Endothelial cell of hepatic sinusoid (primary cell): Measurements from ENCODE around the gene GIPC3.
"Not testable (repeated sequence)": the region's sequence is repeated elsewhere in the genome, so short reads cannot be mapped to it uniquely, and the experiment has no call there.

Experiments used
- in situ Hi-C: cut with HindIII; loops from 2 replicates; pipeline ENCODE4 v1.10.0; 2017; ENCODE audit warnings: low sequenced_read_pairs

Gene GIPC3

DNA sequence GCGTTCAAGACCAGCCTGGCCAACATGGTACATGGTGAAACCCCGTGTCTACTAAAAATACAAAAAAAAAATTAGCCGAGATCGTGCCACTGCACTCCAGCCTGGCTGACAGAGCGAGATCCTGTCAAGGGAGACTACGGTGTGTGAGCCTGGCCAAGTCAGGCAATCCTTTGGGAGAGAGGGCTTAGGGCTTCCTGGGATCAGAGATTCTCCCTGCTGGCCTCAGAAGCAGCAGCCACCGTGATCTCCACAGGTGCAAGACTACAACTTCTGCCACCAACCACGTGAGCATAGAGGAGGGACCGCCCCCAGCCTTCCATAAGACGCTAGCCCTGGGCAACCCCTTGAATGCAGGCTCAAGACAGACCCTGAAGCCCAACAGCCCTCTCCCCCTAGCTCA, 35.5 kb upstream of the GIPC3 start:
- in situ Hi-C loops, result no loop called here

DNA sequence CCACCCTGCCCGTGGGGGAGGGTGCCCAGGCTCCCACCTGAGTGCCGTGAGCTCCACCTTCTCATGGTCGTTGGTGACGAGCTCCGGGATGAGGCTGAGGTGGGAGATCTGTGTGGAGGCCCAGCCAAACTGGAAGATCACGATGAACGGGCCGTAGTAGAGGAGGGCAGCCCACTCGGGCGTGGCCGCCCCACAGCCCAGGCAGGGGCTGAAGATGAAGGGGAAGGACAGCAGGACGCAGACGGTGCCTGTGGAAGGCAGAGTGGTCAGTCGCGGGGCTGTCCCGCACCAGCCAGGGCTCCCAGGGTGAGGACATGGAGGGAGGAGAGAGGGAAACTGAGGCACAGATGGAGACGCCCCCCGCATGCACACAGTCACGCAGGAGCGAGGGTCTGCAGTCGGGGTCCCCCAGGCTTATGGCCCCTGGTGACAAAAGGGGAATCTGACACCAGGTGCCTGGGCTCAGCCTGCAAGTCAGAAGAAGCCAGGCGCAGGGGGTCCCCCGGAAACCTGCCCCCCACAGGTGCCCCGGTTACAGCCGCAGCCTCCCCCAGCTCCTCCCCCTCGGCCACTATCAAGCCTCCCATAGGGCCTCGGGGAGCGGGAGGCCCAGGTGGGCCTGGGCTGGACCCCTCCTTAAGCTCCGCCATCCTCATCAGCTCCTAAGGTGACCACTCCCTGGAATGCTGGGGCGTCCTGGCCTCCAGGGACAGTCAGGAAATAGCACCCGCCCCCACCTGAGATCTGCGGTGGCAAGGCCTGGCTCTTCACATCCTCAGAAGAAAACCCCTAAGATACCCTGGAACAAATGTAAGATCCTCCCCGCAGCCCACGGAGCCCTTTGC, 34.1 kb upstream of the GIPC3 start:
- in situ Hi-C loops, result no loop called here

DNA sequence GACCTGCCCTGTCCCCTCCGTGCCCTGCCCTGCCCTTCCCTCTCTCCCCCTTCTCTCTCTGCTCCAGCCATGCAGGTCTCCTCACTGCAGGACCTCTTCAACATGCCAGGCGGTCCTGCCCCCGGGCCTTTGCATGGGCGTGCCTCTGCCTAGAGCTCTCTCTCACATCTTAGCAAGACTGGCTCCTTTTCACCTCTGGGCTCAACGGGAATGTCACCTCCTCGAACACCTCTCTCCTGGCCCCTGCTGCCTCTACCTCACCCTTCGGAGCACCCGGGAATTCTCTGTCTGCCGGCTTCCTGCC, 33.5 kb upstream of the GIPC3 start:
- in situ Hi-C loops, result no loop called here

DNA sequence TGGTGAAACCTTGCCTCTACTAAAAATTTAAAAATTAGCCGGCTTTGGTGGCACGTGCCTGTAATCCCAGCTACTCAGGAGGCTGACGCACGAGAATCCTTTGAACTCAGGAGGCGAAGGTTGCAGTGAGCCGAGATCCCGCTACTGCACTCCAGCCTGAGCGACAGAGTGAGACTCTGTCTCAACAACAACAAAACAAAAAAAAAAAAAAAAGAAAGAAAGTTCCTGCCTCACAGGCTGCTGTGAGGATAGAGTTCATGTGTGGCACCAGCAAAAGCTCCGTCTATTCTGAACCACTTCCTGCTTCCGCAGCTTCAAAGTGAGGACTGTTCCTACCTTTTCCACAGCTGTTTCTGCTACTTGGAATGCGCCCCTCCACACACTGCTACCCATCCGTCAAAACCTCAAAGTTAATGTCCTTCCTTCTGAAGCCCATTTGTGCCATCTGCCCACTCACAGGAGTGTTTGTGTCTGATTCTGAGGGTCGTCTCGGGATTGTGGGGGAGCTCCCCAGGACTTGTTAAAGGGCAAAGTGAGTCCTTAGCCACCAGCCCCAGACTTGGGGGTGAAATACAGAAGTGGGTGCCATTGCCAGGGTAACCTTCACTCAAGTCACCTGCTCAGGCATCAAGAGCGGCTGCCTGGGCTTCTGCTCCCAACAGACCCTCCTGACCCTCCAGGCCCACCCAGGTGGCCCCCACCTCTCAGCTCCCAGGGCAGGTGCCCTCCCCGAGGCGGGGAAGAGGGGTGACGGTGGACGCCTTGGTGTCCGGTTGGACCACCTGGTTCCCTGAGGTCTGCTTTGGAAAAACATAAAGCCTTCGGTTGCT, 30.8 kb upstream of the GIPC3 start:
- in situ Hi-C loops, result no loop called here

DNA sequence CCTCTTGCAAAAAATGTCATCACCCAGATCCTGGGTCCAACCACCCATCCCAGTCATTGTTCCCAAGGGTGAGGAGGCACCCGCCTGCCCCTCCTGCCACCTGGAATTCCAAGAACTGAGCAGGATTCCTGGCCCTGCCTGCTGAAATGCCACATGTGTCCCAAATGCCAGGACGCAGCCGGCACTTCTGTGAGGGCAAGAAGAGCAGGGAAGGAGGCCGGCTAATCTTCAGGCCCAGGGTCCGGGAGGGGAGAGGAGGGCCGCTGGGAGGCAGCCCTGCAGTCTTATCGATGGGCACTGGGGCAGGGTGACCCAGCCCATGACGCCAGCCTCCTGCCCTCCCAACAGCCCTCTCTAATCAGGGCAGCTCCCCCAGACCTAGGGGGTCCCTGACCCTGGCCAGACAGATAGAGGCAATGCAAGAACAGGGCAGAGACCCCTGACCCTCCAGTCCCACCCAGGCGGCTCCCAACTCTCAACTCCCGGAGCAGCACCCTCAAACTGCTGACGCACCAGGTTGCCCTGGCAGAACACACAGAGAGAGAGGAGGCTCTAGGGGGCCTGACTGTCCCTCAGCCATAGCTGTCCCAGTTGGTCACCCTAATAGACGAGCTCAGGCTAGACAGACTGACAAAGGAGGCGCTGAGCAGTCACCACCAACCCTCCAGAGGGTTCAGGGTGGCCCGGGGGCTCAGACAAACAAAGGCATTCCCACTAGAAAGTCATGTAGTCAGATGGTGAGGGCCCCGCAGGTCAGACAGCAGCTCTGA, 29.4 kb upstream of the GIPC3 start:
- in situ Hi-C loops, result no loop called here

DNA sequence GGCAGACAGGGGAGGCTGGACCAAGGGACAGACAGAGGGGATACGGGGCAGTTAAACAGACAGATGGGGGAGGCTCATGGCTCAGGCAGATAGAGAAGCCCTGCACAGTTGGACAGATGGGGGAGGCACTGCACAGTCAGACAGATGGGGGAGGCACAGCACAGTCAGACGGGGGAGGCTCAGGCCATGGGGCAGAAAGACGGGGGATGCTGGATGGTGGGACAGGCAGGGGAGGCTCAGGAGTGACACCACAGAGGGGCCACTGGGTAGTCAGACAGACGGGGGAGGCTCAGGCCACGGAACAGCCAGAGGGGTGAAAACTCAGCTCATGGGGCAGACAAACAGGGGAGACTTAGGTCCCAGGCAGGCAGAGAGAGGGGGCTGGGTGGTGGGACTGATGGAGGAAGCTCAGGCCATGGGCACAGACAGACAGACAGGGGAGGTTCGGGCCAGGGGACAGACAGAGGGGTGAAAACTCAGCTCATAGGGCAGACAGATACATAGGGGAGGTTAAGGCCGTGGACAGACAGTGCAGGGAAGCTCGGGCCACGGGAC, 28.8 kb upstream of the GIPC3 start:
- in situ Hi-C loops, result no loop called here

DNA sequence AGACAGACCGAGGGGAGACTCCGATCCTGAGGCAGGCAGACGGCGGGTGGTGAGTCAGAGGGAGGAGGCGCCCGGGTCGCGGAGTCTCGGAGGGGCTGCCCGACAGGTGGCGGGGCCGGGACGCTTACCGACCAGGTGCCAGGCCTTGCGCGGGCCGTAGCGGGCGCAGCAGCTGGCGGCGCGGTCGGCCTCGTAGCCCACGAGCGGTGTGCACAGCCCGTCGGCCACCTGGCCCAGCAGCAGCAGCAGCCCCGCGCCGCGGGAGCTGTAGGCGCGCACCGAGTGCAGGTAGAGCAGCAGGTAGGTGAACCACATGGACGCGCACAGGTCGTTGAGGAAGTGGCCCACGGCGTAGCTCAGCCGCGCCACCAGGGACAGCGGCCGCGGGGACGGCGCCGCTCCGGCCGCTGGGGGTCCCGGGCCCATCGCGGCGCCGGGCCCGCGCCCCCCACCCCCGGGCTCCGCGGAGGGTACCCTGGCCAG, 28.3 kb upstream of the GIPC3 start:
- in situ Hi-C loops, result no loop called here

DNA sequence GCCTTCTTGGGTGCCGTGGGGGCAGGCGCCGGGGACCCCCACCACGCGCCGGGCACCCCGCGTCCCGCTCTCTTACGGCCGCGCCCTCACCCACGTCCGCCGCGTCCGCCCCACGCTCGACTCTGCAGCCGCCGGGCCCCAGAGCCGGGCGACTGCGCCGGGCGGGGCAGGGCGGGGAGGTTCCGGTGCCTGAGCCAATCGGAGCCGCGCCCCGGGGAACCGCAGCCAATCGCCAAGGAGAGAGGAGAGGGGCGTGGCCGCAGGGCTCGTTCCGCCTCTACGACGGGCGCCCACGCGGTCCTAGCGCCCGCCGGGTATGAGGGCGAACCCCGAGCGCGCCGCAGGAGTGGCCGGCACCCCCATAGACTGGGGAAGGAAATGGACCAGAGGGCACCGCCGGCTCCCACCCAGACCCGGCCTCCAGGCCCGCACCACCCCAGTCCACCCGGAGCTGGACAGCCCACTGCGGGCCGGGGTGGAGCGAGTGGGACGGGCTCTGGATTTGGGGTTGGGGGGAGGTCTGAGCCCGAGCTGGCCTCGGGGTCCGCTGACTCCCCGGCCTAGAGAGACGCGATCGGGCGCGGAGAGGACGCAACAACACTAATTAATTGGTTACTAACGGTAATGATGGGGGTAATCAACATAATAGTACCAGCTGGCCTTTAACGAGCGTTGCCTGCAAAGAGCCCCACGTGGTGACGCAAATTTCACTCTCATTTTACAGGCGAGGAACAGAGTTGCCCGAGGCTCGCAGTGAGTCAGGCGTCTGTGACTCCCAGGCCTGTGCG, 27.6 kb upstream of the GIPC3 start, which contains the start of gene MFSD12:
Gene MFSD12, minus strand, starts transcription at position 126 of the 788 bp plus-strand sequence. CDS start 183 bp downstream, outside the sequence.
- in situ Hi-C loops, result no loop called here

DNA sequence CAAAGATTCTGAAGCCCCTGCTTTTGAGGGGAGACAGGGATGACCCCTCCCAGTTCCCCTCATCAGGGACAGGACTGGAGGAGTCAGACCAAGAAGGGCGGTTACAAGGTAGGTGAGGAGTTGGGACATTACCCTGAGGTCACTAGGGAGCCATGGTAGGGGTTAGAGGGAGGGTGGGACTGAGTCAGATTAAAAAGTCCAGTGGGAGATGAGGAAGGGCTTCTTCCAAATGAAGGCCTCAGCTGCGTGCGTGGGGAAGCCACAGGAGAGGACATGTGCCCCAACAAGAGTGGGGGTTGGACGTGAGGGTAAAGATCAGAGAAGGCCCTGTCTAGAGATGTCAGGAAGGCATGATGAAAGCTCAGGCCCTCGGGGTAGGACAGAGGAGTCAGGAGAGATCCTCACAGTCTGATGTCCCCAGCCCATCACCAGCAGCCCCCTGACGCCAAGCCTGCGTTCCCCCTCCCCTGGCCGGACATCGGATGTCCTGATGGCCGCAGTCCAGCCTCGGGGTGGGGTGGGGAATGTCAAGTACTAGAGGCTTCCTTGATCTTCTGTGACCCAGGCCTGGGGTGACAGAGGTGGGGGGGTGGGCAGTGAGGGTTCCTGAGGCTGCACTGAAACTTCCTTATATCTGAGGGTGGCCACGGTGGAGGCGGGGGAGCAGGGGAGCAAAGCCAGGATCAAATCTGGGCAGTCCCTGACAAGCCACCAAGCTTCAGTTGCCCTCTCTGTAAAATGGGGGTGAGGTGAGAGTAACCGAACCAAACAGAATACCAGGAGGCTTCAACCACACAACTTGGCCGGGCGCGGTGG, 21.4 kb upstream of the GIPC3 start:
- in situ Hi-C loops, result loop anchor here (10.0 kb wide), 1 partner anchor 259 kb away; no protein-coding TSS in a partner anchor

DNA sequence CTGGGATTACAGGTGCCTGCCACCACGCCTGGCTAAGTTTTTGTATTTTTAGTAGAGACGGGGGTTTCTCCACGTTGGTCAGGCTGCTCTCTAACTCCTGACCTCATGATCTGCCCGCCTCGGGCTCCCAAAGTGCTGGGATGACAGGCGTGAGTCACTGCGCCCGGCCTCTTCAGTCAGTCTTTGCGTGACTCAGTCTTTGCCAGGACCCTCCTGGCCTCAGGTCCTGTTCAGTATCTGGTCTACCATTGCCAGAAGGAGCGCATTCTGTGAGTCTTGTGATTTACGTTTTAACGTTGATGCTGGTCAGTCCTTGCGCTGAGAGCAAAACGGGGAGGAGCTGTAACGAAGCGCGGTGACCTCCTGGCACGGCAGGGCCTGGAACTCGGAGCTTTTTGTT, 20.1 kb upstream of the GIPC3 start:
- in situ Hi-C loops, result loop anchor here (10.0 kb wide), 1 partner anchor 260 kb away; no protein-coding TSS in a partner anchor

DNA sequence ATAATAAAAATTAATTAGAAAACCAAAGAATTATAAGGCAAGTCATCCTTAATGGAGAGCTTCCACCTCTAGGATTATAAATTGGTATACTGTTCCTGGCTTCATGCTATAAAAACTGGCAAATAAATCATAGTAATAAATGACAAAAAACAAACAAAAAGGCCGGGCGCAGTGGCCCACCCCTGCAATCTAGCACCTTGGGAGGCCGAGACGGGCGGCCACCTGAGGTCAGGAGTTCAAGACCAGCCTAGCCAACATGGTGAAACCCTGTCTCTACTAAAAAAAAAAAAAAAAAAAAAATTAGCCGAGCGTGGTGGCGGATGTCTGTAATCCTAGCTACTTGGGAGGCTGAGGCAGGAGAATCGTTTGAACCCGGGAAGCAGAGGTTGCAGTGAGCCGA, 15.2 kb upstream of the GIPC3 start:
- in situ Hi-C loops, result not testable (repeated sequence)

DNA sequence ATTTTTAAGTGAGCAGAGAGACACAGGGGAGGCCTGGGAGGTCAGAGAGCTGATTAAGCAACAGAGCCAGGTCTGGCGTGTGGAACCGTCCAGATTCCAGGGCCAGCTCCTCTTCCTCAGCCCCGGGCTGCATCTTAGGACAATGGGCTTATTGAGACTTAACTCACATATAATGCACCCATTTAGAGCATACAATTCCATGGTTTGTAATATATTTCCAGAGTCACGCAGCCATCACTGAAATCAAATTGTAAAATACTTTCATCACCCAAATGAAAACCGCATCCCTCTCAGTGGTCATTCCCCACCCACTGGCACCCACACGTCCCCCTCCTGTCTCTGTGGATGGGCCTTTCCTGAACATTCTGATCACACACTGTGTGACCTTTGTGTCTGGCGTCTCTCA, 14.7 kb upstream of the GIPC3 start:
- in situ Hi-C loops, result no loop called here

DNA sequence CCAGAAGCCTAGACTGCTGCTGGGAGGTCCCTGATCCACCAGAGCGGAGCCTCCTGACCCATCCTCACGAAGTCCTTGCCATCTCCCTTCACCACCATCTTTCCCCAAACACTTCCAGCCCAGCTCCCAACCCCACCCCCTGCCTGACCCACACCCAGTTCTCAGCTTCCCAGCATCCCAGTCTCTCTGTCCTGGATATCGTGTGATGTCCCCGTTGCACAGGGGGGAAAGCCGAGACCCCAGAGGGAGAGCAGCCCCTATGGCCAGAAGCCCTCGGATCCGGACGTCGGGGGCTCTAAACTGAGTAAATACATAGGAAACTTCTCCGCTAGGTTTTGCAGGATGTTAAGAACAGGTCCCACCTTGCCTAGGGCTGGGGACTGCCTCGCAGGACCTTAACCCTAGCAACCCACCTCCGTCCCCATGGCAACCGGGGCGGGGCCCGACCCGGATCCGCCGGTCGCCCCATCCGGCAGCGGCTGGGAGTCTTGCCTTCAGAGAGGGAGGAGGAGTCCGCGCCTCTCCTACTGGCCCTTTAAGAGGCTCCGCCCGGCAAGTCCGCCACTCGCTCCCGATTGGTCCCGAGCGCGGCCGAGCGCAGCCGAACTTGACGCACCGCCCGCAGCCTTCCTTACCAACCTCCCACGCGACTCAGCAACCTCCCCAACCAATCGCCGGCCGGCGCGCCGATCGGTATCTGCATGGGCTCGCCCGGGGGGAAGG, 13.0 kb upstream of the GIPC3 start:
- in situ Hi-C loops, result no loop called here

DNA sequence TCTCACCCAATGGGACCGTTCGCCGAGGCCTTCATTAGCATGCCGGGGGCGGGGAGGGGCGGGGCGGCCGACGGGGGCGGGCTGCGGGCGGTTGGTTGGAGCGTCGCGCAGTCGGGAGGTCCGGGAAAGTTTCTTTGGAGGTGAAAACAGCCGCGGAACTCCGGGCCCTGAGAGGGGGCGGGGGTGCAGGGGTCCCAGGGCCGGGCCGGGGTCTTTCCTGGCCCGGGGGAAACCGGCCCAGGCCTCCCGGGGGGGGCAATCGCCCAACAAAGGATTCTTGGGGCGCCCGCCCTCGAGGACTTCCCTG, 12.5 kb upstream of the GIPC3 start, which contains the start of gene HMG20B:
Gene HMG20B, plus strand, starts transcription at position 90 of the 307 bp plus-strand sequence. CDS start 366 bp downstream, outside the sequence.
- in situ Hi-C loops, result no loop called here

DNA sequence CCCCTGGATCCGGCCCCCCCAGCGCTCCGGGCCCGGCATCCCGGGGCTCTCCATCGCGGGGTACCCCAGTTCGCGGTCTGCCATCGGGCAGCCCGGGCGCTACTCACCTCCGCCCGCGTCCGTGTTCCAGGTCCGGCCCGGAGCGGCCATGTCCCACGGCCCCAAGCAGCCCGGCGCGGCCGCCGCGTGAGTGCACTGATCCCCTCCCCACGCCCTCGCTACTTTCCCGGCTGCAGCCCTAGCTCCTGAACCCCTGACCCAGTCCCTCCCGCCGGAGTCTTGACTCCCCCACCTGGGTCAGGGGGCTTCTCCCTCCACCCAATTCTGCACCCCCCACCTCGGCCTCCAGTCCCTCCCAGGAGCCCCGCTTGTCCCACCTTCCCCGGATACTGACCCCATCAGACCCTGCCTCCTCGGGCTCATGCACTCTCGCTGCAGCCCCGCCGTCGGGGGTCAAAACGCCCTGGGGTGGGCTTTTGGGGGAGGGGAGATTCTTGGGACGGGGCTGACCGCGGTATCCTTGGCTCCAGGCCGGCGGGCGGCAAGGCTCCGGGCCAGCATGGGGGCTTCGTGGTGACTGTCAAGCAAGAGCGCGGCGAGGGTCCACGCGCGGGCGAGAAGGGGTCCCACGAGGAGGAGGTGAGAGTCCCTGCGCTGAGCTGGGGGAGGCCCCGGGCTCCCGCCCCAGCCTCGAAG, 12.0 kb upstream of the GIPC3 start:
- in situ Hi-C loops, result no loop called here

DNA sequence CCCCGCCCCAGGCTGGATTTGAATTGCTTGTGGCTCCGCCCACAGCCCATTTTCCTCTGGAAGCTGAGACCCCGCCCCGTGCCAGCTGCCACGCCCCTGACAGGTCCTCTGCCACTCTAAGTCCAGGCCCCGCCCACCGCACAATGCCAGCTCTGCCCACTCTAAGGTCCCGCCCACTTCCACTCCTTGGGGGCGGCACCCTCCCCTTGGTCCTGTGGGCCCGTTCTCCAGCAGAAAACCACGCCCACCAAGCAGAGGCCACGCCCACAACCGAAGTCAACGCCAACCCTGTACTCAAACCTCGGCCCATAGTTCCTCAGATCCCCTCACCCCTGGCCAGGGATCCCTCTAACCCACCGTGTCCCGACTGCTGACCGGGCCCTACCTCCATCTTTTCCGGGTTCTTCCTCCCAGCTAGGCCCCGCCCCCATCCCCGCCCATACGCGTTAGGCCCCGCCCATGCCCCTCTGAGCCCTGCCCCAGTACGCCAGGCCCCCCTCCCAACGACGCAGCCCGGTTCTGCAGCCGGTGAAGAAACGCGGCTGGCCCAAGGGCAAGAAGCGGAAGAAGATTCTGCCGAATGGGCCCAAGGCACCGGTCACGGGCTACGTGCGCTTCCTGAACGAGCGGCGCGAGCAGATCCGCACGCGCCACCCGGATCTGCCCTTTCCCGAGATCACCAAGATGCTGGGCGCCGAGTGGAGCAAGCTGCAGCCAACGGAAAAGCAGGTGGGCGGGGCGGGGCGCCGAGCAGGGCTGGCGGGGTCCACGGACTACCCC, 11.2 kb upstream of the GIPC3 start:
- in situ Hi-C loops, result no loop called here

DNA sequence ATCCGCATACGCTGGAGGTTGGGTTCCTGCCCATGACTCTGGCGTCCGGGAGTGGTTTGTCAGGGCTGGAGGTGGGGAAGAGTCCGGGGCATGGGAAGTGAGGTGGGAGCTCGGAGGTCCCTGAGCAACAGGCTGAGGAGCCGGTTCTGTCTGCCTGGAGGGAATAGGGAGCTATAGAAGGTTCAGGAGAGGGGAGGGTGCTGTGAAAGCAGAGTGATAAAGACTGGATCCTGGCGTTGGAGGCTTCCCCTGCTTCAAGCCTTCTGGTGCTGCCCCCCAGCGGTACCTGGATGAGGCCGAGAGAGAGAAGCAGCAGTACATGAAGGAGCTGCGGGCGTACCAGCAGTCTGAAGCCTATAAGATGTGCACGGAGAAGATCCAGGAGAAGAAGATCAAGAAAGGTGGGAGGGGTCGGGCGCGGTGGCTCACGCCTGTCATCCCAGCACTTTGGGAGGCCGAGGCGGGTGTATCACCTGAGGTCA, 10.0 kb upstream of the GIPC3 start:
- in situ Hi-C loops, result loop anchor here (5.0 kb wide), 3 partner anchors 38 to 77 kb away; partner anchors contain the start of gene TEKTIP1
